Gastroesophageal sphincter (tissue), 3 donors: ENCODE data around the gene LSM14A.

Source experiments
- POLR2A ChIP-seq, 2 donors: fragments of 450-650 bp; IDR thresholded peaks; one replicate each; pipeline ENCODE4 v1.6.1; 2017; ENCODE audit warnings: antibody characterized with exemption in 2 of 2, mild to moderate bottlenecking in 2 of 2, moderate library complexity in 1 of 2
- TF ChIP-seq, protein P1 (sequence below), 4 experiments: fragments of 200-600 bp in 2 of 4; fragments of 450-650 bp in 2 of 4; sonication (generic) in 1 of 4; IDR thresholded peaks; one replicate each; pipeline ENCODE4 v1.5.1; 2017 to 2019; ENCODE audit warnings: antibody characterized with exemption in 4 of 4, mild to moderate bottlenecking in 2 of 4, moderate library complexity in 2 of 4

DNA sequence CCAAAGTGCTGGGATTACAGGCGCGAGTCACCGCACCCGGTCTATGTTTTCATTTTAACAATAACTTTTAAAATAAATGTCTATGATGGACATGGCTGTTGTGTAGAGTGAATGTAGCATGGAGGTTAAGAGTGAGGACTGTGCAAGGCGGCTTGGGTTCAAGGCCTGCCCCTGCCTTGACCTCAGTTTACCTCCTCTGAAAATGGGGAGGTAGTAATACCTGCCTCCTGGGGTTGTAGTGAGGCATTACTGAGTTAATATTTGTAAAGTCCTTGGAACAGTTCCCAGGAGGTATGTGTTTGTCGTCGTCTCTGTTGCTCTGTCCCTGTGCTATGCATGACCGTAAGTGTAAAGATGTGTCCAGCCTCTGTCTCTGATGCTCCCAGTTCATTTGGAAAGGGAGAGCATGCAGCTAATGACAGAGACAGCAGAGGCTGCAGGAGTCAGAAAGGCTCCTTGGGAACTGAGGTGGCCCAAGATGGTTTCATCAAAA is 91.5 kb downstream of the LSM14A start:
- TF ChIP-seq, protein P1, sequence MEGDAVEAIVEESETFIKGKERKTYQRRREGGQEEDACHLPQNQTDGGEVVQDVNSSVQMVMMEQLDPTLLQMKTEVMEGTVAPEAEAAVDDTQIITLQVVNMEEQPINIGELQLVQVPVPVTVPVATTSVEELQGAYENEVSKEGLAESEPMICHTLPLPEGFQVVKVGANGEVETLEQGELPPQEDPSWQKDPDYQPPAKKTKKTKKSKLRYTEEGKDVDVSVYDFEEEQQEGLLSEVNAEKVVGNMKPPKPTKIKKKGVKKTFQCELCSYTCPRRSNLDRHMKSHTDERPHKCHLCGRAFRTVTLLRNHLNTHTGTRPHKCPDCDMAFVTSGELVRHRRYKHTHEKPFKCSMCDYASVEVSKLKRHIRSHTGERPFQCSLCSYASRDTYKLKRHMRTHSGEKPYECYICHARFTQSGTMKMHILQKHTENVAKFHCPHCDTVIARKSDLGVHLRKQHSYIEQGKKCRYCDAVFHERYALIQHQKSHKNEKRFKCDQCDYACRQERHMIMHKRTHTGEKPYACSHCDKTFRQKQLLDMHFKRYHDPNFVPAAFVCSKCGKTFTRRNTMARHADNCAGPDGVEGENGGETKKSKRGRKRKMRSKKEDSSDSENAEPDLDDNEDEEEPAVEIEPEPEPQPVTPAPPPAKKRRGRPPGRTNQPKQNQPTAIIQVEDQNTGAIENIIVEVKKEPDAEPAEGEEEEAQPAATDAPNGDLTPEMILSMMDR (IDR thresholded peaks at IDR 0.05) = no peak
- TF ChIP-seq POLR2A (IDR thresholded peaks at IDR 0.05) = no peak
